Measurements from ENCODE around the gene WIPF1.

- TF ChIP-seq CTCF (IDR thresholded peaks at IDR 0.05 in 2 of 3, conservative IDR thresholded peaks at IDR 0.05 in 1 of 3; ENCODE audit: borderline replicate concordance in 1 of 3, insufficient read depth in 1 of 3, low read depth in 2 of 3, low read length in 2 of 3) (no peak), POLR2AphosphoS5 (IDR thresholded peaks at IDR 0.05; ENCODE audit: low read depth, low read length) (no peak), ZNF274 (IDR thresholded peaks at IDR 0.05; ENCODE audit: low read depth, low read length) (no peak), POLR2A (IDR thresholded peaks at IDR 0.05; ENCODE audit: borderline replicate concordance, extremely low read depth, insufficient read depth, insufficient read length) (no peak), ATF3 (IDR thresholded peaks at IDR 0.05) (no peak), SIN3A (IDR thresholded peaks at IDR 0.05; ENCODE audit: low read depth) (no peak), EGR1 (IDR thresholded peaks at IDR 0.05; ENCODE audit: low read depth) (no peak), YY1 (IDR thresholded peaks at IDR 0.05; ENCODE audit: extremely low read depth, insufficient replicate concordance, low read depth, low read length) (no peak), EZH2phosphoT487 (IDR thresholded peaks at IDR 0.05; ENCODE audit: borderline replicate concordance) (no peak), MAX (IDR thresholded peaks at IDR 0.05) (no peak), EZH2 (IDR thresholded peaks at IDR 0.05) (no peak), JUND (IDR thresholded peaks at IDR 0.05) (no peak)
Measured at GRCh38 chr2:174563530-174564282, 33.9 kb downstream of the WIPF1 start.

All from HCT116 (cell line).